Measurements from ENCODE around the gene COL8A1. TPM values are rescaled to one million over a fixed set of nuclear protein-coding genes. Genes with fewer than 3 reads are reported as not detected.
"Not testable (repeated sequence)": the region's sequence is repeated elsewhere in the genome, so short reads cannot be mapped to it uniquely, and the experiment has no call there.

Gene COL8A1
- 113 TPM for polyA plus RNA-seq (2013, experiment 1 of 2; ENCODE audit: insufficient read length)
- polyA plus RNA-seq (2013, experiment 2 of 2; ENCODE audit: insufficient read length) = 108 TPM

GRCh38 chr3:99638167-99638948 is at the start of gene COL8A1:
TSS of gene COL8A1 (plus strand) at chr3:99638594. CDS start at chr3:99790683, 152,089 bp downstream.
- peak; percentile 81 for DNase-seq

- DNase-seq = not testable (repeated sequence)
These were observed 49.2 kb upstream of the COL8A1 start for GRCh38 chr3:99589168-99589567.

- no peak for DNase-seq
These were observed 38.5 kb upstream of the COL8A1 start for GRCh38 chr3:99599894-99600293.

GRCh38 chr3:99601515-99601914 is 36.9 kb upstream of the COL8A1 start:
- no peak for DNase-seq

GRCh38 chr3:99602183-99602582 is 36.2 kb upstream of the COL8A1 start:
- DNase-seq = no peak

GRCh38 chr3:99607151-99607550 is 31.2 kb upstream of the COL8A1 start:
- no peak for DNase-seq

GRCh38 chr3:99614768-99615167 is 23.6 kb upstream of the COL8A1 start:
- no peak for DNase-seq

GRCh38 chr3:99620077-99620767 is 18.2 kb upstream of the COL8A1 start:
- DNase-seq = no peak

- DNase-seq = no peak
These were observed 17.4 kb upstream of the COL8A1 start for GRCh38 chr3:99620976-99621375.

- DNase-seq = no peak
These were observed 13.7 kb upstream of the COL8A1 start for GRCh38 chr3:99624496-99625236.

- DNase-seq = no peak
These were observed 13.2 kb upstream of the COL8A1 start for GRCh38 chr3:99625237-99625622.

- DNase-seq = peak; percentile 84
These were observed 12.6 kb upstream of the COL8A1 start for GRCh38 chr3:99625643-99626416.

- DNase-seq = no peak
These were observed 12.0 kb upstream of the COL8A1 start for GRCh38 chr3:99626417-99626788.

GRCh38 chr3:99627062-99627826 is 11.2 kb upstream of the COL8A1 start:
- DNase-seq = peak; percentile 60

- no peak for DNase-seq
These were observed 7.6 kb upstream of the COL8A1 start for GRCh38 chr3:99630815-99631214.

- no peak for DNase-seq
These were observed 4.4 kb upstream of the COL8A1 start for GRCh38 chr3:99633887-99634558.

GRCh38 chr3:99634881-99635280 is 3.5 kb upstream of the COL8A1 start:
- DNase-seq = no peak

GRCh38 chr3:99635348-99635747 is 3.0 kb upstream of the COL8A1 start:
- DNase-seq = no peak

- no peak for DNase-seq
These were observed 1.4 kb upstream of the COL8A1 start for GRCh38 chr3:99637016-99637367.

GRCh38 chr3:99637368-99638111 is 854 bp upstream of the COL8A1 start:
- peak; percentile 91 for DNase-seq
